Stomach (tissue), 4 donors: ENCODE data around the gene DIMT1.

Experiments
- CTCF ChIP-seq, 7 experiments: fragments of 450-650 bp in 4 of 7; fragments of 200-600 bp in 3 of 7; sonication (generic) in 3 of 7; IDR thresholded peaks; one replicate each; pipeline ENCODE4 v1.5.1; 2016 to 2019; ENCODE audit warnings: antibody characterized with exemption in 7 of 7, control low read depth in 2 of 7, mild to moderate bottlenecking in 1 of 7
- EP300 ChIP-seq: sonication (generic); formaldehyde crosslinking; IDR thresholded peaks from one replicate; pipeline ENCODE4 v1.6.1; 2017; ENCODE audit warnings: antibody characterized with exemption
- POLR2A ChIP-seq, 4 donors: fragments of 450-650 bp; IDR thresholded peaks; one replicate each; pipeline ENCODE4 v1.6.1; 2016; ENCODE audit warnings: antibody characterized with exemption in 4 of 4, control low read depth in 2 of 4, mild to moderate bottlenecking in 1 of 4, moderate library complexity in 1 of 4
- POLR2AphosphoS5 ChIP-seq, 3 donors: sonication (generic); formaldehyde crosslinking; IDR thresholded peaks; one replicate each; pipeline ENCODE4 v1.6.1; 2016; ENCODE audit warnings: antibody characterized with exemption in 3 of 3

- no peak for TF ChIP-seq POLR2A (IDR thresholded peaks at IDR 0.05)
- TF ChIP-seq CTCF (IDR thresholded peaks at IDR 0.05): no peak
- TF ChIP-seq POLR2AphosphoS5 (IDR thresholded peaks at IDR 0.05): no peak
- TF ChIP-seq EP300: no peak
Measured at GRCh38 chr5:62432621-62433064, 28.9 kb upstream of the DIMT1 start.
